DOHH2 (cell line): ENCODE results near the gene CD40LG.

Source experiments
- H3F3A ChIP-seq: fragments of 200-600 bp; sonication (generic), shearing (Covaris generic); 2 replicates; pipeline ENCODE4 v1.6.0; 2016; ENCODE audit warnings: antibody characterized with exemption, mild to moderate bottlenecking; ENCODE audit not compliant: control insufficient read depth, insufficient read depth
- H3K27ac ChIP-seq: fragments of 200-600 bp; sonication (generic); 2 replicates; pipeline ENCODE4 v1.5.1; 2014; ENCODE audit warnings: low read depth, mild to moderate bottlenecking, low read length, moderate library complexity
- H3K27me3 ChIP-seq: fragments of 200-600 bp; sonication (generic); 2 replicates; pipeline ENCODE4 v1.6.1; 2014; ENCODE audit warnings: mild to moderate bottlenecking, low read length, mixed read lengths; ENCODE audit not compliant: control insufficient read depth
- H3K36me3 ChIP-seq: fragments of 200-600 bp; sonication (generic); 2 replicates; pipeline ENCODE4 v1.6.1; 2014; ENCODE audit warnings: mild to moderate bottlenecking, low read length, moderate library complexity, mixed read lengths; ENCODE audit not compliant: control insufficient read depth
- H3K4me1 ChIP-seq: fragments of 200-600 bp; sonication (generic); 2 replicates; pipeline ENCODE4 v1.6.1; 2014; ENCODE audit warnings: mild to moderate bottlenecking, low read length, mixed read lengths; ENCODE audit not compliant: control insufficient read depth
- H3K4me2 ChIP-seq: fragments of 200-600 bp; sonication (generic); 2 replicates; pipeline ENCODE4 v1.6.0; 2014; ENCODE audit warnings: mild to moderate bottlenecking, low read length, moderate library complexity
- H3K4me3 ChIP-seq: fragments of 200-600 bp; sonication (generic); 2 replicates; pipeline ENCODE4 v1.5.1; 2014; ENCODE audit warnings: mild to moderate bottlenecking, low read length, mixed read lengths
- H3K79me2 ChIP-seq: fragments of 200-600 bp; sonication (generic); 2 replicates; pipeline ENCODE4 v1.6.1; 2014; ENCODE audit warnings: mild to moderate bottlenecking, low read length, mixed read lengths; ENCODE audit not compliant: control insufficient read depth
- H3K9me2 ChIP-seq: fragments of 200-600 bp; sonication (generic); replicated peaks from 2 replicates; pipeline ENCODE4 v1.6.1; 2014; ENCODE audit warnings: mild to moderate bottlenecking, low read length, mixed read lengths; ENCODE audit not compliant: control insufficient read depth
- H3K9me3 ChIP-seq: fragments of 200-600 bp; sonication (generic); 2 replicates; pipeline ENCODE4 v1.6.1; 2014; ENCODE audit warnings: antibody characterized with exemption, low read length, mixed read lengths; ENCODE audit not compliant: control insufficient read depth, insufficient read depth
- H4K20me1 ChIP-seq: fragments of 200-600 bp; sonication (generic); 2 replicates; pipeline ENCODE4 v1.6.0; 2014; ENCODE audit warnings: low read depth, mild to moderate bottlenecking, antibody characterized with exemption, low read length, moderate library complexity; ENCODE audit not compliant: control insufficient read depth, insufficient read depth
- CTCF ChIP-seq: fragments of 200-600 bp; sonication (generic); IDR thresholded peaks from one replicate; pipeline ENCODE4 v1.5.1; 2014; ENCODE audit warnings: antibody characterized with exemption, mild to moderate bottlenecking, low read depth, low read length; ENCODE audit not compliant: poor library complexity, severe bottlenecking
- EZH2phosphoT487 ChIP-seq: fragments of 200-600 bp; sonication (generic); IDR thresholded peaks from 2 replicates; pipeline ENCODE4 v1.6.1; 2017; ENCODE audit warnings: borderline replicate concordance, mild to moderate bottlenecking, antibody characterized with exemption, low read length, moderate library complexity, mixed read lengths

The CD40LG gene

DNA sequence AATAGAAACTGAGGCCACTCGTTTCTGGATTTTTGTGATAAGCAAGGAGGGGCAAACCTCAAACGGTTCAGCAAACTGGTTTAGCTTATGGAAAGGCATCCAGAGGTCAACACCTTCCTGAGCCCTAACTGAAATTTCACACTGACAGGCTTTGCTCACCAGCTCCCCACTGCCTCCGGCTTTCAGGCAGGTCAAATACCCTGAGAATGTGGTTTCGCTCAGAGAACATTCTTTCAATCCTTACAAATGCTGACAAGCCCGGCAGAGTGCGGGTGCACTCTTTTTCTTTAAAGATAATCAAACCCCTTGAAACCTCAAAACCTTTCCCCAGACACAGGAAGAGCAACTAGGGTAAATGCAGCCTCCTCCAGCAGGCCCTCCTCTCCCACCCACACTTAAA lies 41.5 kb downstream of the CD40LG start:
- Histone ChIP-seq H3K4me2 (no peak overlapping the region), H3K36me3 (peaks cover 18% of the 10 kb centered on the region), H3K4me1 (peaks cover 5% of the 10 kb centered on the region), H3K27me3 (no peaks in the 10 kb centered on the region), H3K27ac (no peak overlapping the region), H3K9me3 (no peaks in the 10 kb centered on the region), H3K9me2 (no peaks in the 10 kb centered on the region), H4K20me1 (no peaks in the 10 kb centered on the region), H3F3A (no peaks in the 10 kb centered on the region), H3K79me2 (no peaks in the 10 kb centered on the region), H3K4me3 (no peak overlapping the region)
- TF ChIP-seq CTCF (no peak), EZH2phosphoT487 (no peak)

DNA sequence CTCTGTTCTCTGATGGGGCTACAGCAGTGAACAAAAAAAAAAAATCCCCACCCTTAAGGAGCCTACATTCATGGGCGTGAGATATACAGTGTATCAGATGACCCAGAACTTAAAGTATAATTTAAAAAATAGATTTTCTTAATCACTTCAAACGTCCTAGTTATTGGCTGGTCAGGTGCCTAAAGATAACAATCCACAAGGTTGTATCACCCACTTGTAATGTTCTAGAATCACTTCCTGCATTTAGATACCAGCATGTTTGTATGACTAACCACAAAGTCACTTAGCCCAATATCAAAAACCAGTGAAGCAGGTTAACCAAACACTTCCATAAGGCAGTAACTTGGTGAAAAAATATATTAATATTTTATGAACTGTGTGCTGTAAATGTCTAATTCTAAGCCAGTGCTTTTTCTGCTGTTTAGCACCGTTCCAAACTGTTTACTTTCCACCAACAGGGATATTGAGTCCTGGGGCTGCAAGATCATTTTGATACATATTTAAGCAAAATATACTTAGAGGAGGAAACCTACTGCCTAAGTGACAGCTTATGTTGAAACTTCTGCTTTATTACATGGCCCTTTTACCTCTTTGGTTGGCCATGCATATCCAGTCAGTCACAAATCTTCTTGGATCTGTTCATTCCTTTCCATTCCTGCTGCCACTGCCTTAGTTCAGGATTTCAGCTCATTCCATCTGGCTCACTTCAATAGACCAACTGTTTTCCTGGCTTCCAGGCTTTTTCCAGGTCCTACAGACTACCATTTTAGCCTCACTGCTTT lies 43.3 kb downstream of the CD40LG start:
- TF ChIP-seq EZH2phosphoT487 (no peak), CTCF (no peak)
- H3K4me1 ChIP-seq, result peaks cover 13% of the 10 kb centered on the region
- no peak overlapping the region for H3K4me2 ChIP-seq
- peaks cover 11% of the 10 kb centered on the region for H3K36me3 ChIP-seq
- no peaks in the 10 kb centered on the region for H3F3A ChIP-seq
- no peak overlapping the region for H3K4me3 ChIP-seq
- H3K27me3 ChIP-seq, result no peaks in the 10 kb centered on the region
- H3K9me3 ChIP-seq, result no peaks in the 10 kb centered on the region
- no peaks in the 10 kb centered on the region for H4K20me1 ChIP-seq
- no peaks in the 10 kb centered on the region for H3K9me2 ChIP-seq
- no peaks in the 10 kb centered on the region for H3K79me2 ChIP-seq
- H3K27ac ChIP-seq, result no peak overlapping the region

- H3K4me2 ChIP-seq, result no peak overlapping the region
These were observed 44.3 kb downstream of the CD40LG start for GRCh38 chrX:136692271-136692670.

More at GRCh38 chrX:136692271-136692670, 44.3 kb downstream of the CD40LG start:
- peaks cover 11% of the 10 kb centered on the region for H3K36me3 ChIP-seq
- no peak overlapping the region for H3K4me3 ChIP-seq
- no peaks in the 10 kb centered on the region for H4K20me1 ChIP-seq
- H3K27ac ChIP-seq, result no peak overlapping the region
- H3K27me3 ChIP-seq, result no peaks in the 10 kb centered on the region
- H3K9me2 ChIP-seq, result no peaks in the 10 kb centered on the region
- H3K79me2 ChIP-seq, result no peaks in the 10 kb centered on the region
- H3F3A ChIP-seq, result no peaks in the 10 kb centered on the region
- no peaks in the 10 kb centered on the region for H3K9me3 ChIP-seq
- peaks cover 13% of the 10 kb centered on the region for H3K4me1 ChIP-seq
- no peak for TF ChIP-seq CTCF
- TF ChIP-seq EZH2phosphoT487, result no peak
